ENCODE measurements around the gene ZFAND2A.
"Not testable (repeated sequence)": the region's sequence is repeated elsewhere in the genome, so short reads cannot be mapped to it uniquely, and the experiment has no call there.

ZFAND2A gene

DNA sequence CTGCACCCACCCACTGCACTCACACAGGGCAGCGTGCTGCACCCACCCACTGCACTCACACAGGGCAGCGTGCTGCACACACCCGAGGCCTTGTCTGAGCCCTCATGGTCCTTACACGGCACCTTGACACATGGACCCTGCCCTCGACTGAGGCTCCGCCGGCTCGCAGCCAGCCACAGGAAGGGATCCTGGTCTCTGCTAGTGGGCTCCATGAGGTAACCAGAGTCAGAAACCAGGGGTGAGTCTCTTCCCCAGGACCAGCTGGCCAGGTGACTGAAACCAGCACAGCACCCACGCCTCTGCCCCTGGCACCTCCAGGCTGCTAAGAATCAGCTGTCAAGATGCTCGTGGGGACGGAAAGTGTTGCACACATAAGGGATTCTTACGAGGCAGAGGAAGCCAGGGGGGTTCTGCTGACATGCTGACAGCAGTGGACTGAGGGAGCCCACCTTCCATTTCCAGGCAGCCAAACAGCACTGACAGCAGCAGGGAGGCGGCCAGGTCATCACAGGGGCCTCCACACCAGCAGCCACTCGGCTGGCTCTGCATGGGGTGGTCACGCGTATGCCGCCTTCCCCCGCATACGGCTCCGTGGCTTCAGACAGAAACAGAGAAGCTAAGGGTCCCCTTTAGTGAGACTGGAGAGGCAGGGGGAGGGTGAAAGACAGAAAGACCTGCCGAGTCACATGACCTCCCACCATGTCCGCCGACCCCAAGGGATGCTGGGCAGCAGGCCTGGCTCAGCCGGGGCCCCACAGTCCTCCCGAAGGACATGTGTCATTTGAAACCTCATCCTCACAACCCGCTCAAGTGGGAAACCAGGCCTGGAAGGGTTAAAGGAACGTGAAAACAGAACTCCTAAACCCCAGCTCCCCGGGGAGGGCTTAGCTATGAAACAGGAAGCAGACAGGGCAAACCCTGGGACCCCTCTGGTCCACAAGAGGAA, 37.8 kb downstream of the ZFAND2A start:
- no peak for DNase-seq

DNA sequence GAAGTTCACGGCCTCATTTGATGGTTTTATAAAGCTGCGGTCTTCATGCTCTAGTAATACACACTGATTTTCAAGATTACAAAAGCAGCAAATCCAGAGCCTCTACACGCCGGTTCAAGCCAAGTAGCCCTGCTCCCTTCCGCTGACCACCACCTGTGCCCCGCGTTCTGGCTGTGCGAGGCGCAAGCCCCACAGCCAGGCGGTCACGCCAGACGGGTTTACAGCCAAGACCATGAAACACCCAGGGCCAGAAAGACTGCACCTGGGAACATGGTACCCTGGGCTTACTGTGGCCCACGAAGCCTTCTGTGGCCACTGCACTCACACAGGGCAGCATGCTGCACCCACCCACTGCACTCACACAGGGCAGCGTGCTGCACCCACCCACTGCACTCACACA, 38.5 kb downstream of the ZFAND2A start:
- DNase-seq: no peak

DNA sequence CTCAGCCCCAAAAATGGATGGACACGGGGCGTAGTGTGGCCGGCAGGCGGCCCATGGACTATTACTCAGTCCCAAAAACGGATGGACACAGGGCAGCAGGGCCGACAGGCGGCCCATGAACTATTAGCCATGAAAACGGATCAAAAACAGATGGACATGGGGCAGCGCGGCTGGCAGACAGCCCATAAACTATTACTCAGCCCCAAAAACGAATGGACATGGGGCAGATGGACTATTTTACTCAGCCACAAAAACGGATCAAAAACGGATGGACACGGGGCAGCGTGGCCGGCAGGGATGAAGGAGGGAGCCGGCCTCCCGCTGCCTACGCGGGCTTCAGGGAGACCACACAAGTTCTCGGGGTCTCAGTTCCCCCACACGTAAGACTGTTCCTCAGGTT, 39.2 kb downstream of the ZFAND2A start:
- DNase-seq: no peak

GRCh38 chr7:1119201-1119600, 40.8 kb downstream of the ZFAND2A start:
- DNase-seq: no peak

DNA sequence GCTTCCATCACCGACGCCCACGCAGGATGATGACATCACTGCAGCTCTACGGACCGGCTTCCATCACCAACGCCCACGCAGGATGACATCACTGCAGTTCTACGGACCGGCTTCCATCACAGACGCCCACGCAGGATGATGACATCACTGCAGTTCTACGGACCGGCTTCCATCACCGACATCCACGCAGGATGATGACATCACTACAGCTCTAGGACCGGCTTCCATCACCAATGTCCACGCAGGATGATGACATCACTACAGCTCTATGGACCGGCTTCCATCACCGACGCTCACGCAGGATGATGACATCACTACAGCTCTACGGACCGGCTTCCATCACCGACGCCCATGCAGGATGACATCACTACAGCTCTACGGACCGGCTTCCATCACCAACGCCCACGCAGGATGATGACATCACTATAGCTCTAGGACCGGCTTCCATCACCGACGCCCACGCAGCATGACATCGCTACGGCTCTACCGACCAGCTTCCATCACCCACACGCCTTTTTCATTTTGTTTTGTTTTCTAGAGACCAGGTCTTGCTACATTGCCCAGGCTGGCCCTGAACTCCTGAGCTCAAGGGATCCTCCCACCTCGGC, 42.6 kb downstream of the ZFAND2A start:
- no peak for DNase-seq

- not testable (repeated sequence) for DNase-seq
These were observed 43.5 kb downstream of the ZFAND2A start for GRCh38 chr7:1116383-1117008.

GRCh38 chr7:1115171-1116045, 44.6 kb downstream of the ZFAND2A start:
- DNase-seq: not testable (repeated sequence)

GRCh38 chr7:1114505-1114904, 45.5 kb downstream of the ZFAND2A start:
- DNase-seq: no peak

GRCh38 chr7:1114088-1114487, 45.9 kb downstream of the ZFAND2A start:
- no peak for DNase-seq

DNA sequence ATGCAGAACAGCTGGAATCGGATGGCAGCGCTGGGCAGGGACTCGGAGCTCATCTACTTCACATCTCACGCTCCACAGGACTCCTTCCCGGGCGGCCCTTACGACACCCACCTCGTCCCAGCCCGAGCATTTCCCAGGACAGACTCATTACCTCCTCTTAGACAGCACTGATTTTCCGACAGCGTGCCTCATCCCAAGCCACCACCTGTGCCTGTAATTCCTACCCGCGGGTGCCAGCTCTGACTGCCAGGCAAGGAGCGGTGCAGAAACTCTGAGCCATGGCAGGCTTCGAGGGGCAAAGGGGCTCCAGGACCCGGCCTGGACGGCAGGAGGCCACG, 46.5 kb downstream of the ZFAND2A start:
- no peak for DNase-seq

DNA sequence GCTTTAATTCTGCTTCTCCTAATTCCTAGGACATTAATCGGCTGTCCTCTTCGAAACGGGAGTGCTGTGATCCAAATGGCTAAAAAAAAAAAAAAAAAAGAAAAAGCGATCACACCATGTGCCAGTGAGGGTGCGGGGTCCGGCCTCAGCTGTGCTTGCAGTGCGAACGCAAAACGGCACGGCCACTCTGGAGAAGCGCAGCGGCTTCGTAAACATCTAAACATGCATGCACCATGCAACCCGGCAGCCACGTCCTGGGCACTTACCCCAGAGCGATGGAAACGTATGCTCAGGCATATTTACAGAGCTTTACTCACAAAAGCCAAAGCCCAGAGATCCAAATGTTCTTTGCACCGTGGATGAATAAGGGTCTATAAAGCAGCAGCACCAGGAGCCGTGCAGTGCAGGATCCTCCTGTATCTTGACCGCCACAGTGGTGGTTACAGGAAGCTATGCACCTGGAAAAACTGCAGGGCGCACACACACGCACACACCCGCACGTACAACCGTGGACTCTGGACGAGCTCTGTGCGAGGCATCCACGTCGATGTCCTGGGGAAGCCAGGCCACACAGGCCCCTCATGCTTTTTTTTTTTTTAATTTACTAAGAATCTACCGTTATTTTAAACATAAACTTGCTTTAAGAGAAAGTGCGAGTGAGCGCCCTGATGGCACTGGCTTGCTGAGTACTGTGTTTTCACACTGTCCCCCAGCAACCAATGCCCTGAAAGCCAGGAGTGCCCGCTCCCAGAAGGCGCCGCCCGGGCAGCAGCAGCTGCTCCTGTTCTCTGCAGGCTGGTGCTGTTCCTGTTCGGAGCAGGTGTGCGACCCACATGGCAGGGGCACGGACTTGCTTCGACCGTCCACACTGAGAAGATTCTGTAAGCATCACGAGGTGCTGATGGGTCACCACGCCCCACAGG, 47.1 kb downstream of the ZFAND2A start:
- no peak for DNase-seq

DNA sequence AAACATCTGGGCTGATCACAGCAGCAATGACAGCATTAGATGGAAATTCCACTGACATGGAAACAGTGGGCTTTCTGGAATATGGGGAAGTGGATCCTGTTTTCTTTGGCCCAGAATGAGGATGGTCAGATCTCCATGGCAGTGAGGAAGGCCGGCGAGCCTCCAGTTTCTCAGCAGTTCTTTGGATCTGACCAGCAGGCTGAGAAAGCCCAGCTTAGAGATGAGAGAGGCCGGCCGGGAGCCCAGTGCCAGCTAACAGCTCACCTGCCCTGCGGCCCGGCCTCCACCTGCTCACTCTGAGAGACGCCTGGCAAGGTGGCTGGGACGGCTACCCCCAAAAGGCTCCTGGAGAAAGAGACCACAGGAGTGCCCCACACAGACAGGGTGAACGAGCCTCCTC, 47.9 kb downstream of the ZFAND2A start:
- no peak for DNase-seq

GRCh38 chr7:1111156-1111555, 48.8 kb downstream of the ZFAND2A start:
- no peak for DNase-seq

DNA sequence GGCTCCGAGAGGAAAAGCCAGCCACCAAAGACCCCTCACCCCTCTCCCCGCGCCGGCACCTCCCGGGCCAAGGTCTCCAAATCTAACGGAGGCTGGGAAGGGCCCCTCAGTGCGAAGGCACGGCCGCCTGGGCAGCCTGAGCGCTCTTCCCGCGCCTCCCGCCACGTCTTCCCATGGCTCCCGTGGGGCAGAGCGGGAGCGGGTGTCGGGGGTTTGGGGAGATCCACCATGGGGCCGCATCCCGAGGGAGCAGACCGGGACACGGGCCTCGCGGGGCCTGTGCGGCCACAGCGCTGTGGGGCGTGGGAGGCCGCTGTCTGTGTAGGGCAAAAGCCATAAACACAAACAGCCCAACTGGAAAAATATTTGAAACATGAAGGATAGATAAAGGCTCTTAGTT, 49.6 kb downstream of the ZFAND2A start:
- no peak for DNase-seq

DNA sequence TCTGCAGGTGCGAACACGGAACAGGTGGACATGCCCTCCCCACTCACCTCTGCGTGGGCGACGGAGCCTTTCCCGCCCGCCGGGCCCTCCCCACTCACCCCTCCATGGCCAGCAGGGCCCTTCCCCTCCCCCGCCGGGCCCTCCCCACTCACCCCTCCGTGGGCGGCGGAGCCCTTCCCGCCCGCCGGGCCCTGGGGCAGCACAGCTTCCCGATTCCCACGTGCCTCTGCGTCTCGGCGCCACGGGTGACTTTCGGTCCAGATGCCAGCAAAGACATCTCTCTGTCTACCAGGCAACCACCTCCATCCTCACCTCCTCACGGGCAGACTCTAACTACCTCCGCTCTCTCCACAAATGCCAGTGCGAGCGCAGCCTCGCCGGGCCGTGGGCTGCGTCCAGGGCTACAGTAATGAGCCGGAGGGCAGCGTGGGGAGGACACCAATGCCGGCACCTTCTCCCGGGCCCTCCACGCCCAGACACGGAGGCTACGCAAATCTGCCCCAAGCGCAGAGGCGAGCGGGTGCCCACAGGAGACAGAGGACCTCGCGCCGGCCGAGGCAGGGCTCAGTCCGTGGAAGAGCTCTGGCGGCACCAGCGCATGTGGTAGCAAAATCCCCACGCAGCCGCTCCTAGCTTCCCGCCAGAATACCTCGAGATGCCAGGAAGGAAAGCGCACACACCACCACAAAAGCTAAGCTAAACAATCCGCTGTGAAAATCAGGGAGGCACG, 50.2 kb downstream of the ZFAND2A start:
- no peak for DNase-seq

DNA sequence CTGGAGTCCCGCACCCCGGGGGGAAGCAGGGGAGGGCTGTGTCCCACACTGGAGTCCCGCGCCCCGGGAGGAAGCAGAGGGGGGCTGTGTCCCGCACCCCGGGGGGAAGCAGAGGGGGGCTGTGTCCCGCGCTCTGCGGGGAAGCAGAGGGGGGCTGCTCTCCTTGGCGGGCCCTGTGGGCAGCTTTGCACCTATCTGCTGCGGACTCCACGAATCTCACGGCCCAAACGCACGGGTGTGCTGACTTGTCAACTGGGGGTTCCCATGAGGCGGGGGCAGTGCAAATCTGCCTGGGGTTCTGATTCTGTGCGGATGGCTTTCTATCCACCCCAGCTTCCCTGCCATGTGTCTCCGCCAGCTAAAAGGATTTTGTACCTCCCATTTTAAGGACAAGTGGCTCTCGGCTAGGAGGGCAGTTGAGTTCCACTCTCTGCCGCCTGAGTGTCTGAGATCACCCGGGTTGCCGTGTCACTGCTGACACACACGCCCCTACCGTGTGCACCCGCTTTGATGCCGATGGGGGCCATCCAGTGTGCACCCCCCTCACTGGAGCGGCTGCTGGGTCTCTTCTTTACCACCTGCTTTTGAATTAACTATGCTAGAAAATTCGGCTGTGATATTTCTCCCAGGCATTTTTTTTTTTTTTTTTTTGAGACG, 51.6 kb downstream of the ZFAND2A start:
- peak; percentile 71 for DNase-seq

DNA sequence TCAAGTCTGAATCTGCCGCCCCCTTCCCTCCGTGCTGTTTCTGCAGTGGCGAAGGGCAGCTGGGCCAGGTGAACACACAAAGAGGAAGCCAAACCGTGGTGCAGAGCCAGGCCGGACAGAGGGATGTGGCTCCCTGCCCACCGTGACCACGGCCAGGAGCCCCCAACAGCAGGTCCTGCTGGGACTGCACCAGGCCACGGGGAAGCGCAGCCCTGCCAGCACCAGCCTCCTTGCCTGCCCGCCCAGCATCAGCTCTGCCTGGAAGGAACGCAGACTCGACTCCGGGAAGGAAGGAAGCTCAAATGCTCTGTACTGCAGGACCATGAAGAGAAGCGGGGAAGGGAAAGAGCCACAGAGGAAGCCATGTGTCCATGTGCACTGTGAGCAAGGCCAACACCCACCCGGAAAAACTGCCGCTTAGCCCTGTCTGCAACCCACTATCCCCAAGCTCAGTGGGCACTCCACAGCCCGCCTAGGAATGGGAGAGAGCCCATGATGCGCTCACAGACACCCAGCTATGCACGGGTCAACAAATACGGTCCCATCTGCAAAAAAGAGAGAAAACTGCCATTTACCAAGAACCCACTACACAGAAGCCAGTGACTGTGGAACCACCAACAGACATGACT, 53.1 kb downstream of the ZFAND2A start:
- DNase-seq: no peak

GRCh38 chr7:1106063-1106792, 53.8 kb downstream of the ZFAND2A start:
- DNase-seq: no peak

- no peak for DNase-seq
These were observed 54.8 kb downstream of the ZFAND2A start for GRCh38 chr7:1105189-1105588.

Data from DMS79 (cell line).